A204.1 (cell line): Measurements from ENCODE around the gene PFKFB3.
"Not testable (repeated sequence)": the region's sequence is repeated elsewhere in the genome, so short reads cannot be mapped to it uniquely, and the experiment has no call there.

Experiments used
- FAIRE-seq: peaks from 2 replicates; lab custom pipeline; 2012; peaks lifted over from hg19 to GRCh38; lab: Jason Lieb, UNC

The PFKFB3 gene

GRCh38 chr10:6178581-6178980 is 24.2 kb upstream of the PFKFB3 start:
- FAIRE-seq: no peak

GRCh38 chr10:6179078-6179477 is 23.7 kb upstream of the PFKFB3 start:
- FAIRE-seq: no peak

GRCh38 chr10:6180480-6181110 is 22.1 kb upstream of the PFKFB3 start:
- no peak for FAIRE-seq

GRCh38 chr10:6181249-6181648 is 21.5 kb upstream of the PFKFB3 start:
- no peak for FAIRE-seq

GRCh38 chr10:6182454-6183098 is 20.2 kb upstream of the PFKFB3 start:
- no peak for FAIRE-seq

- FAIRE-seq: no peak
These were observed 17.6 kb upstream of the PFKFB3 start for GRCh38 chr10:6185039-6185716.

GRCh38 chr10:6186894-6187256 is 15.9 kb upstream of the PFKFB3 start:
- FAIRE-seq: no peak

GRCh38 chr10:6187278-6187677 is 15.5 kb upstream of the PFKFB3 start:
- FAIRE-seq: no peak

- FAIRE-seq: not testable (repeated sequence)
These were observed 12.7 kb upstream of the PFKFB3 start for GRCh38 chr10:6190033-6190432.

GRCh38 chr10:6191147-6191546 is 11.6 kb upstream of the PFKFB3 start:
- no peak for FAIRE-seq

GRCh38 chr10:6191569-6191968 is 11.2 kb upstream of the PFKFB3 start:
- FAIRE-seq: no peak

GRCh38 chr10:6193342-6193741 is 9.4 kb upstream of the PFKFB3 start:
- FAIRE-seq: not testable (repeated sequence)

GRCh38 chr10:6194311-6194710 is 8.4 kb upstream of the PFKFB3 start:
- FAIRE-seq: no peak

- no peak for FAIRE-seq
These were observed 7.4 kb upstream of the PFKFB3 start for GRCh38 chr10:6195376-6195775.

GRCh38 chr10:6195846-6196245 is 6.9 kb upstream of the PFKFB3 start:
- FAIRE-seq: no peak

GRCh38 chr10:6196524-6196923 is 6.2 kb upstream of the PFKFB3 start:
- FAIRE-seq: not testable (repeated sequence)

- FAIRE-seq: no peak
These were observed 5.4 kb upstream of the PFKFB3 start for GRCh38 chr10:6197321-6197720.

GRCh38 chr10:6198171-6198570 is 4.6 kb upstream of the PFKFB3 start:
- FAIRE-seq: no peak

GRCh38 chr10:6199131-6199733 is 3.5 kb upstream of the PFKFB3 start:
- FAIRE-seq: no peak

GRCh38 chr10:6200440-6200733 is 2.3 kb upstream of the PFKFB3 start:
- no peak for FAIRE-seq

- FAIRE-seq: no peak
These were observed 1.8 kb upstream of the PFKFB3 start for GRCh38 chr10:6200734-6201515.

- FAIRE-seq: no peak
These were observed 1.2 kb upstream of the PFKFB3 start for GRCh38 chr10:6201516-6201975.
